NB4 (cell line): ENCODE data around the gene CTDSP1.

ENCODE experiments used
- MYC ChIP-seq: IDR thresholded peaks from 2 replicates; pipeline ENCODE4 v1.6.1; 2011; ENCODE audit warnings: low read depth, low read length
- POLR2A ChIP-seq: IDR thresholded peaks from 2 replicates; pipeline ENCODE4 v1.6.1; 2011; ENCODE audit warnings: mild to moderate bottlenecking; ENCODE audit not compliant: insufficient read length; ENCODE audit errors: extremely low read depth
- TF ChIP-seq, protein P1 (sequence below): IDR thresholded peaks from one replicate; pipeline ENCODE4 v1.5.1; 2012; ENCODE audit warnings: low read depth, low read length

DNA sequence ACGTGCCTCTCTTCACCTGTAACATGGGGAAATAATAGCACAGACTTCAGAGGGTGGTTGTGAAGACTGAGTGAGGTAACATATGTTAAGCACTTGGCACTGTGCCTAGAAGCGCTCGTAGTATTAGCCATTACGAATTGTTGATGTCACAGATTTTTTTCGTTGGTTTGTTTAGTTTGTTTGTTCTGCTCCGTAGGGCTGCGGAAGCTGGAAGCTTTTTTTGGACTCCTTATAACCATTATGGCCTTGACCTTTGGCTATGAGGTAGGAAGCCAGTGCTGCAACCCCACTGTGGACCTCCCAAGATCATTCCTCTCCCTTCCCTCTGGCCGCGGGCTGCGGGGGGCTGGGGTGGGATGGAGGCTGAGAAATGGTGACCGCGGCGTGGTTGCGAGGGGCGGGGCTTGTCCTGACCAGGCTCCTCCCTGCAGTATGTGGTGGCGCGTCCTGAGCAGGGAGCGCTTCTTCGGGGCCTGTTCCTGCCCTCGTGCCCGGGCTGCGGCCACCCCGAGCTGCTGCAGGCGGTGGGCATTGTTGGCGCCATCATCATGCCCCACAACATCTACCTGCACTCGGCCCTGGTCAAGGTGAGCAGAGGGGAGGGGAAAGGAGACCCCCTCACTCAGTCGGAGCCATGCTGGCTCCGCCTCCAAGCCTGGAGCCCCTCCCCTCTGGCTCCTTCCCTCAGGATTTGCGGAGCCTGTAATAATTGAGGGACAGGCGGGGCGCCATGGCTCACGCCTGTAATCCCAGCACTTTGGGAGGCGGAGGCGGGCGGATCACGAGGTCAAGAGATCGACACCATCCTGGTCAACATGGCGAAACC, 12.1 kb upstream of the CTDSP1 start:
- TF ChIP-seq POLR2A (no peak), MYC (no peak)
- TF ChIP-seq, protein P1, sequence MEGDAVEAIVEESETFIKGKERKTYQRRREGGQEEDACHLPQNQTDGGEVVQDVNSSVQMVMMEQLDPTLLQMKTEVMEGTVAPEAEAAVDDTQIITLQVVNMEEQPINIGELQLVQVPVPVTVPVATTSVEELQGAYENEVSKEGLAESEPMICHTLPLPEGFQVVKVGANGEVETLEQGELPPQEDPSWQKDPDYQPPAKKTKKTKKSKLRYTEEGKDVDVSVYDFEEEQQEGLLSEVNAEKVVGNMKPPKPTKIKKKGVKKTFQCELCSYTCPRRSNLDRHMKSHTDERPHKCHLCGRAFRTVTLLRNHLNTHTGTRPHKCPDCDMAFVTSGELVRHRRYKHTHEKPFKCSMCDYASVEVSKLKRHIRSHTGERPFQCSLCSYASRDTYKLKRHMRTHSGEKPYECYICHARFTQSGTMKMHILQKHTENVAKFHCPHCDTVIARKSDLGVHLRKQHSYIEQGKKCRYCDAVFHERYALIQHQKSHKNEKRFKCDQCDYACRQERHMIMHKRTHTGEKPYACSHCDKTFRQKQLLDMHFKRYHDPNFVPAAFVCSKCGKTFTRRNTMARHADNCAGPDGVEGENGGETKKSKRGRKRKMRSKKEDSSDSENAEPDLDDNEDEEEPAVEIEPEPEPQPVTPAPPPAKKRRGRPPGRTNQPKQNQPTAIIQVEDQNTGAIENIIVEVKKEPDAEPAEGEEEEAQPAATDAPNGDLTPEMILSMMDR: no peak
